Left cardiac atrium (tissue), 4 donors: ENCODE results near the gene CFAP97. TPM values are rescaled to one million over a fixed set of nuclear protein-coding genes. Genes with fewer than 3 reads are reported as not detected.
"Not testable (repeated sequence)": the region's sequence is repeated elsewhere in the genome, so short reads cannot be mapped to it uniquely, and the experiment has no call there.

Experiments used
- ATAC-seq, 2 donors: fragments of 200-7000 bp; cut with Tn5 transposase; one replicate each; pipeline ENCODE4 v1.9.1; 2020; ENCODE audit warnings: mild to moderate bottlenecking in 2 of 2, moderate library complexity in 2 of 2
- DNase-seq: peaks from one replicate; pipeline ENCODE4 v3.0.0-alpha.2; 2020
- intact Hi-C, 2 donors: fragments of 100-400 bp; cut with DNase I; formaldehyde crosslinking; loops; one replicate each; pipeline versions ENCODE4 v1.14.1 to v1.15.1; 2022 to 2023
- long read RNA-seq: library from polyadenylated mRNA; unstranded; transcript quantifications from one replicate; pipeline ENCODE4 v2.0.0, GENCODE V29; 2021
- total RNA-seq, 2 donors: library from RNA; stranded (reverse); fragmentation: NEBNext Ultra II Directional; extraction: Animal tissue kit (Norgen Biotek cat#: 25700); gene quantifications; one replicate each; pipeline ENCODE4 v1.2.1, GENCODE V29; 2021
- donor health status: DM: no; HTN: yes; CAD: no.
- donor health status: DM: no; HTN: yes; CAD: no; lungs with severe emphysema.
- donor health status: DM: yes; HTN: yes; CAD: no.
- donor health status: Dilated cardiomyopathy.

CFAP97 gene
- 10 to 100 TPM; 16.8 to 25.9 TPM for total RNA-seq
- long read RNA-seq, full-length matches to known transcripts, result 2 of 7 reads
- long read RNA-seq, partial matches to known transcripts, result 1 of 7 reads
- long read RNA-seq, other reads (novel, unspliced or antisense), result 4 of 7 reads

- intact Hi-C loops, result loop anchor here in 1 of 2 donors (10.0 kb wide), 1 partner anchor 191 kb away; the partner anchor contains the start of genes ANKRD37 and LRP2BP
- ATAC-seq (peak; percentile 95 to 97), DNase-seq (peak; percentile 96)
Measured at GRCh38 chr4:185203486-185204237, at the start of gene CFAP97. TSS of gene CFAP97 (minus strand) at chr4:185204000. CDS start at chr4:185191196, 12,804 bp downstream.

- DNase-seq, result no peak
- ATAC-seq, result no peak
- intact Hi-C loops, result no loop called here
Measured at GRCh38 chr4:185249105-185249504, 45.3 kb upstream of the CFAP97 start.

- intact Hi-C loops, result no loop called here
- no peak for DNase-seq
- no peak for ATAC-seq
Measured at GRCh38 chr4:185248393-185249039, 44.7 kb upstream of the CFAP97 start.

GRCh38 chr4:185247151-185247550 is 43.4 kb upstream of the CFAP97 start:
- intact Hi-C loops, result no loop called here
- no peak for ATAC-seq
- DNase-seq, result no peak

- no peak for DNase-seq
- ATAC-seq, result no peak
- intact Hi-C loops, result no loop called here
Measured at GRCh38 chr4:185246453-185246852, 42.7 kb upstream of the CFAP97 start.

- intact Hi-C loops, result no loop called here
- ATAC-seq, result no peak
- no peak for DNase-seq
Measured at GRCh38 chr4:185244763-185245162, 41.0 kb upstream of the CFAP97 start.

DNA sequence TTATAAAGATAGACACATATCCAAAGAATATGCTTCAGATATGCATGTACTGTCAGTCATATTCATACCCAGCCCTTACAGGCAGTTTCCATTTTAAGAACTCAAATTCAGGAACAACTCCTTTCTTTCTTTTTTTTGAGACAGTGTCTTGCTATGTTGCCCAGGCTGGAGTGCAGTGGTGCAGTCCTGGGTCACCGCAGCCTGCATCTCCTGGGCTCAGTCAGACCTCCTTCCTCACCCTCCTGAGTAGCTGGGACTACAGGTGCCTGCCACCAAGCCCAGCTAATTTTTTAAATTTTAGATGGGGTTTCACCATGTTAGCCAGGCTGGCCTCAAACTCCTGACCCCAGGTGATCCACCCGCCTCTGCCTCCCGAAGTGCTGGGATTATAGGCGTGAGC is 40.1 kb upstream of the CFAP97 start:
- intact Hi-C loops, result no loop called here
- ATAC-seq, result no peak

DNA sequence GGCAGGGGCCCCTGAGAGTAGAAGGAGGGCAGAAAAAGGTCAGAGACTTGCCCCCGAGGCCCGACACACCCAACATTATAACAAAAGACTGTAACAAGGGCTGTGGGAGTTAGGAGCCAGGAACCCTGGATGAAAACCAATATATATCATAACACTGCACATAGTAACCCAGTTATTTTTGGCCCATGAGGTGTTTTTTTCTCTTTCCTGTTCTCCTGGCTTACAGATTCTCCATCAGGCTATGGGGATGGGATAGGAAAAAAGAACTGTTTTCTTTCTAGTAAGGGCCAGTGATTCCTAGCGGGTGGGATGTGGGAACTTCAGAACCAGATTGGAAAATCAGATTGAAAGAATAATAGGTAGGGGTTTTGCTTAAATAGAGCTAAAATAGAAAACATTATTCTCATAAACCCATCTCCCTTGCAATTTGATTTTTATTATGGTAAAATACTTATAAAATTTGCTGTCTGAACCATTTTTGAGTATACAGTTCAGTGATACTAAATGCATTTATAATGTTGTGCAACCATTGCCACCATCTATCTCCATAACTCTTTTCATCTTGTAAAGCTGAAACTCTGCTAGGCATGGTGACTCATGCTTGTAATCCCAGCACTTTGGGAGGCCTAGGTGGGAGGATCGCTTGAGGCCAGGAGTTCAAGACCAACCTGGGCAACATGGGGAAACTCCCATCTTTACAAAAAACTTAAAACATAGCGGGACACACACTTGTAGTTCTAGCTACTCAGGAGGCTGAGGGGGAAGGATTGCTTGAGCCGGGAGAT is 39.1 kb upstream of the CFAP97 start:
- DNase-seq (no peak), ATAC-seq (no peak)
- intact Hi-C loops, result no loop called here

More for the DNA sequence above, 40.1 kb upstream of the CFAP97 start:
- DNase-seq, result no peak

DNA sequence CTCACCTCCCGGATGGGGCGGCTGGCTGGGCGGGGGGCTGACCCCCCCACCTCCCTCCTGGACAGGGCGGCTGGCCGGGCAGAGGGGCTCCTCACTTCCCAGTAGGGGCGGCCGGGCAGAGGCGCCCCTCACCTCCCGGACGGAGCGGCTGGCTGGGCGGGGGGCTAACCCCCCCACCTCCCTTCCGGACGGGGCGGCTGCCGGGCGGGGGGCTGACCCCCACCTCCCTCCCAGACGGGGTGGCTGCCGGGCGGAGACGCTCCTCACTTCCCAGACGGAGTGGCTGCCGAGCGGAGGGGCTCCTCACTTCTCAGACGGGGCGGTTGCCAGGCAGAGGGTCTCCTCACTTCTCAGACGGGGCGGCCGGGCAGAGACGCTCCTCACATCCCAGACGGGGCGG is 36.7 kb upstream of the CFAP97 start:
- ATAC-seq, DNase-seq, intact Hi-C loops: not testable (repeated sequence)

- ATAC-seq, result no peak
- intact Hi-C loops, result no loop called here
- DNase-seq, result no peak
Measured at GRCh38 chr4:185238750-185239149, 35.0 kb upstream of the CFAP97 start.

DNA sequence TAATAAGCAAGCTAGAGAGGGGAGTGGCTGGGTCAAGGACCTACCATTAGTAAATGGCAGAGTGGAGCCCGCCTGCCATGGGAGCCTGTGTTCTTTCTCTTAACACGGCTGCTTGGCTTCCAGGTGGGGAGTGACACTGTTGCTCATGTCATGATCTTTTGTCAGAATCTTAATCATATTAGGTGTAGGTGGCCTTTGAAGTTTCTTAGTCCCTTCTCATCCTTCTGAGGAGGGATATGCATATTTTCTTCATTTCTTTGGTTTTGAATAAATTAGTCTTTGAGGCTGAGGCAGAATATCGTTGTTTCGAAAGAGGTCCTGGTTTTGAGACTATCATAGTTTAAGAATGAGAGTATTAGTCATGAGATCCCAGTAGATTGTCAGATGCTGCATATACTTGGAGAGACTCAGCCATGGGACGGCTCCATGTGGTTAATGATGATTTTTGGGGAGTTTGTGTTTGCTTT is 34.4 kb upstream of the CFAP97 start:
- no peak for ATAC-seq

DNA sequence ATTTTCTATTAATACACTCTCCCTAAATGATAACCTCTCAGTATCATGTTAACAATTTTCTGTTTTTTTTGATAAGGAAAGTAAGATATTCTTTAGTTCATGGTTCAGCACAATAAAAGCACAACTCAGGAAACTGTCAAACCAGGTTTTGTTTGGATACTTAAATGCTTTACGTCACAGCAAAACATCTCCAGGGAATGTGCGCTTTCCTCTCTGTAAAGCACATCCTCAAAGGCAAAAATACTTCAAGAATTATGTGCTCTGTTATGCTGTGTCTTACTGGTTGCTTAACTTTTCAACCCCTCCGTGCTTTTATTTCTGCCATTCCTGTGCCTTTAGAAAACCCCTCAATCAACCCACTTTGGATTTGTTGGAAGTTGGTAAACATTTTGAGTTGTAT is 33.4 kb upstream of the CFAP97 start:
- DNase-seq (no peak), ATAC-seq (peak in 1 of 2 donors; percentile 61)
- intact Hi-C loops, result no loop called here

More for the DNA sequence above, 34.4 kb upstream of the CFAP97 start:
- intact Hi-C loops, result no loop called here
- DNase-seq, result no peak

GRCh38 chr4:185235843-185236503 is 32.2 kb upstream of the CFAP97 start:
- intact Hi-C loops, result no loop called here
- ATAC-seq, result peak in 1 of 2 donors; percentile 87
- no peak for DNase-seq

DNA sequence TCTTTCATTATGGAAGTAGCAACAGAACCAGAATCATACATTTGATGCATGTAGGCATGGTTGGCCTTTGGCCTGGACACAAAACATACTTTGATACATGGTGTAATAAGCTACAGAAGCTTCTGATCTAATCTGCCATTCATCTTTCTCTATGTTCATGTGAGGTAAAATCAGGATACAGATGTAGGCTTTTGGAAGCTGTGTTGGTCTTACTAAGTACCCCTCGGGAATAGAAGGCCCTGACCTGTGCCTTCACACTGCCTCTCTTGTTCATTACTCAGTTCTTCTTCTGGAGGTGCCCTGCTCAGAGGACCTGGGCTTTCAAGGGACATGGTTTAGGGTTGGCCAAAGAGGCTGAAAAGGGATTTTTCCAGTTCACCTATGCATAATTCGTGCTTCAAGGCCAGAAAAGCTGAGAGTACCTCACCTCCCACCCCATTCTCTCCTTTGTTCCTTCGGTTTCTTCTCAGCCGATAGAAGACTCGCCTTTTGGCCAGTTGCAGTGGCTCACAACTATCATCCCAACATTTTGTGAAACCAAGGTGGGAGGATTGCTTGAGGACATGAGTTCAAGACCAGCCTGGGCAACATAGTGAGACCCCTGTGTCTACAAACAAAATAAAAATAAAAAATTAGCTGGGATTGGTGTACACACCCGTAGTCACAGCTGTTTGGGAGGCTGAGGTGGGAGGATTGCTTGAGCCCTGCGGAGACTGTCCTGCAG is 31.5 kb upstream of the CFAP97 start:
- ATAC-seq, result no peak
- intact Hi-C loops, result no loop called here

GRCh38 chr4:185232370-185232769 is 28.6 kb upstream of the CFAP97 start:
- DNase-seq, result no peak
- no peak for ATAC-seq
- intact Hi-C loops, result no loop called here

More for the DNA sequence above, 31.5 kb upstream of the CFAP97 start:
- no peak for DNase-seq

DNA sequence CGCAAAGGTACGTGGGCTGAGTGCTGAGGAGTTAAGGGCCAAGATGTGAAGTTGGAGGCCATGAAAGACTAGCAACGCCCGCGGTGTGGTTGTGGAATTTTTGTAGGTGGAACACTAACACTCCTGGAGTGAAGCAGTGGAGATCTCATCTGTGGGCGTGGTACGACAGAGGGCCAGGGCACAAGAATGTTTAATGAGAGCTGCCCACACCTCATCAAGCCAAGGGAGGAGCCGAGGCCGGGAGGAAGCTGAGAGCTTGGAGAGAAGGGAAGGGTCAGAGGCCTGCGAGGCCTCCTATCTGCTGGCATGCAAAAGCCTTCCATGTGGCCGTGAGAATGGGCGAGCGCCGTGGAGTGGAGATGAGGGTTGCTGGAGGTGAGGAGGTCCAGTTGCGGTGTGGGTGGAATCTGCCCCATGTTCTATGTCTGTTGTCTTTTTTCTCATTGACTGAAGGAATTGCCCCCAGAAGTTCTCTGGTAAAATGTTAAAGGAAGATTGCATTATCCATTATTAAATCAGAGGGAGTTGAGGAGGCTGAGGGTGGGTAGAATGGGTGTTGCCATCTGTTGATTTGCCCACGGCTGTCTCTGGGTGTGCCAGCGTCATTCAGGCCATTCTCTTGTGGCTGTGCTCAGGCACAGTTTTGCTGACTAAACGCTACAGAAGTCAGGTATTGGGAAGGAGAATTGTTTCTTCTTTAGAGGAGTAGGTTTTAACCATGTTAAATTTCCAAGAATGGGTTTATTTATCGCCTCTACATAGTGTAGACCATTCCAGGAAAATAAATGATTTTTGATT is 25.4 kb upstream of the CFAP97 start:
- intact Hi-C loops, result no loop called here
- DNase-seq, result peak; percentile 33

DNA sequence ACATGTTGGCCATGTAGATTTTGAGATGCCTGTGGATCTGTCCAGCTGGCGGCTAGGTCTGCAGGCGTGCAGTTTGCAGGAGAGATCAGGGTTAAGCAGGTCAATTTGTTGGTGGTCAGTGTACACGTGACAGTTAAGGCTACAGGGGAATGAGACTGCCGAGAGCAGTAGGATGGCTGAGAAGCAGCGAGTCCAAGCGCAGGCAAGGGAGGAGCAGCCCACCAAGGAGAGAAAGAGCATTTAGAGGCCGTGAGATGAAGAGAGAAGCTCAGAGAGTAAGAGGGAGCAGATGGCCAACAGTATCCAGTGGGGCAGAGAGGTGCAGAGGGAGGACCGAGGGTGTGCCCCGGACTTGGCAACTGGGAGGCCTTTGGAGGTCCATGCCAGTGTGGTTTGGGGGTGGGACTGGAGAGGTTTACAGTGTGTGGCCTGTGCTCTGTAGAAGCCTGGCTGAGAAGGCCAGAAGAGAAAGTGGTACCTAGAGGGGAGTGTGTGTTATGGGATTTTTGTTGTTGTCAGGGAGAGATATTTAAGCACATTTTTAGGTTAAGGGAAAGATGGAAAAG is 24.0 kb upstream of the CFAP97 start:
- intact Hi-C loops, result no loop called here
- peak in 1 of 2 donors; percentile 27 for ATAC-seq
- no peak for DNase-seq

More for the DNA sequence above, 25.4 kb upstream of the CFAP97 start:
- ATAC-seq, result peak; percentile 53 to 93
